Adrenal gland (tissue), 12 donors: ENCODE data around the gene BDNF. TPM values are rescaled to one million over a fixed set of nuclear protein-coding genes. Genes with fewer than 3 reads are reported as not detected.

Source experiments
- DNase-seq, 7 donors: peaks; one replicate each; pipeline ENCODE4 v3.0.0-alpha.2; 2019 to 2020
- H3K27ac ChIP-seq, 5 donors: fragments of 200-600 bp; sonication (generic) in 4 of 5; 1 replicate in 3 of 5; 2 replicates in 2 of 5; pipeline versions ENCODE4 v1.5.1 to v1.8.0; 2016 to 2020; ENCODE audit warnings: mild to moderate bottlenecking in 1 of 5
- H3K27me3 ChIP-seq: fragments of 200-600 bp; 2 replicates; pipeline ENCODE4 v1.8.0; 2021
- H3K36me3 ChIP-seq, 2 donors: fragments of 200-600 bp; replicated peaks in 1 of 2; 1 replicate in 1 of 2; 2 replicates in 1 of 2; pipeline versions ENCODE4 v1.5.1 to v1.8.0; 2018 to 2022
- H3K4me1 ChIP-seq, 2 donors: fragments of 200-600 bp; replicated peaks in 1 of 2; 1 replicate in 1 of 2; 2 replicates in 1 of 2; pipeline versions ENCODE4 v1.5.1 to v1.8.0; 2018 to 2021
- H3K4me3 ChIP-seq, 4 donors: fragments of 200-600 bp; sonication (generic) in 3 of 4; one replicate each; pipeline ENCODE4 v1.5.1; 2016 to 2018
- H3K9me3 ChIP-seq, 3 donors: fragments of 200-600 bp; sonication (generic) in 1 of 3; replicated peaks in 1 of 3; 1 replicate in 2 of 3; 2 replicates in 1 of 3; pipeline versions ENCODE4 v1.5.1 to v1.8.0; 2016 to 2021
- CTCF ChIP-seq, 6 experiments: fragments of 450-650 bp in 4 of 6; fragments of 200-600 bp in 2 of 6; sonication (generic) in 1 of 6; IDR thresholded peaks; 1 replicate in 5 of 6; 2 replicates in 1 of 6; pipeline versions ENCODE4 v1.5.1 to v1.8.0; 2016 to 2021; ENCODE audit warnings: antibody characterized with exemption in 6 of 6, mild to moderate bottlenecking in 2 of 6, moderate library complexity in 1 of 6
- POLR2A ChIP-seq, 2 donors: fragments of 450-650 bp; IDR thresholded peaks; one replicate each; pipeline ENCODE4 v1.6.1; 2017; ENCODE audit warnings: antibody characterized with exemption in 2 of 2, mild to moderate bottlenecking in 2 of 2, moderate library complexity in 1 of 2
- WGBS, 4 donors: extraction: QIAGEN DNeasy Blood & Tissue Kit in 2 of 4; methylation state at CpG; one replicate each; pipeline versions ENCODE4 v1.1.5 to v1.1.7; 2013 to 2017; 5-methylcytosine and 5-hydroxymethylcytosine counted together
- intact Hi-C, 2 donors: fragments of 100-400 bp; cut with DNase I; formaldehyde crosslinking; loops; one replicate each; pipeline versions ENCODE4 v1.14.1 to v1.15.0; 2022 to 2023
- polyA plus RNA-seq, 3 donors: library from polyadenylated mRNA; stranded (reverse); fragments of 200-250 nt in 2 of 3; fragments of 350-450 nt in 1 of 3; fragmentation: Illumina TruSeq in 1 of 3; extraction: RNeasy Lipid Tissue Mini Kit (QIAGEN cat#74804) in 1 of 3; gene quantifications; one replicate each; pipeline ENCODE4 v1.2.3, GENCODE V29; 2013 to 2014
- total RNA-seq, 9 donors: library from RNA; depleted of rRNA in 4 of 9; stranded (reverse); fragments of >200 nt in 4 of 9; fragments of 120-200 nt in 1 of 9; fragmentation: NEBNext Ultra II Directional in 1 of 9; extraction: Animal tissue kit (Norgen Biotek cat#: 25700) in 1 of 9; gene quantifications; one replicate each; pipeline versions ENCODE4 v1.1.0 to v1.2.4, GENCODE V29; 2013 to 2023
- donor health status: healthy with polysubstance abuse.
- donor health status: Bipolar disorder and iron deficiency.
- donor health status: DM: yes; HTN: yes; CAD: no.
- donor health status: DM: no; HTN: no; CAD: no.
- donor health status: DM: no; HTN: no; CAD: no.
- donor health status: DM: yes; HTN: yes; CAD: no.

Gene BDNF
- total and polyA plus RNA-seq, 12 donors = under 0.01 to 0.42 (median 0.21) TPM; not detected in 2

DNA sequence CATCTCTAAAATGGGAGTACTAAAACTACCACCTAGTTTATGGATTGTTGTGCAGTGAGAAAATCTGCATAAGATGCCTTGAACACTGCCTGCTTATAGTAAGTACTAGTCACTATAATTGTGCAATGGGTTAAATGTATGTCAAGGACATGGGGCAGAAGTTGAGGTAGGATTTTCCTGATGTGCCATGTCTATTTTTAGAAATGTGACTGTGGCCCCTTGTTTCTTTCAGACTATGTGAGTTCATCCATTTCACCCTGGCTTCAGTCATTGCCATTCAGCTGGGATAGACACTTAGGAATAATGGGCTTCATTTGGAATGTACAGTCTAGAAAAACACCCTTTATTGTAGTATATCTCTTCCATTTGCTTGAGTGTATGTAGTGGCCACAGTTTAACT, 51.4 kb downstream of the BDNF start:
- no peaks in the 10 kb centered on the region for H3K27me3 ChIP-seq
- intact Hi-C loops = no loop called here
- no peaks in the 10 kb centered on the region for H3K36me3 ChIP-seq
- no peak overlapping the region for H3K4me3 ChIP-seq
- no peaks in the 10 kb centered on the region for H3K4me1 ChIP-seq
- H3K9me3 ChIP-seq = no peaks in the 10 kb centered on the region
- no peak for TF ChIP-seq CTCF (IDR thresholded peaks at IDR 0.05)
- TF ChIP-seq POLR2A (IDR thresholded peaks at IDR 0.05) = no peak
- no peak for DNase-seq
- H3K27ac ChIP-seq = no peak overlapping the region

GRCh38 chr11:27646051-27646818, 54.0 kb downstream of the BDNF start:
- DNase-seq = peak in 1 of 7 donors; percentile 55
- TF ChIP-seq POLR2A (IDR thresholded peaks at IDR 0.05) (no peak), CTCF (IDR thresholded peaks at IDR 0.05) (no peak)
- intact Hi-C loops = no loop called here
- Histone ChIP-seq H3K4me3 (no peak overlapping the region), H3K27me3 (no peaks in the 10 kb centered on the region), H3K27ac (no peak overlapping the region), H3K9me3 (no peaks in the 10 kb centered on the region), H3K4me1 (no peaks in the 10 kb centered on the region), H3K36me3 (no peaks in the 10 kb centered on the region)
- 84 to 90% (median 88%) methylated on average over 9 of the region's 9 CpGs for WGBS, 4 donors

DNA sequence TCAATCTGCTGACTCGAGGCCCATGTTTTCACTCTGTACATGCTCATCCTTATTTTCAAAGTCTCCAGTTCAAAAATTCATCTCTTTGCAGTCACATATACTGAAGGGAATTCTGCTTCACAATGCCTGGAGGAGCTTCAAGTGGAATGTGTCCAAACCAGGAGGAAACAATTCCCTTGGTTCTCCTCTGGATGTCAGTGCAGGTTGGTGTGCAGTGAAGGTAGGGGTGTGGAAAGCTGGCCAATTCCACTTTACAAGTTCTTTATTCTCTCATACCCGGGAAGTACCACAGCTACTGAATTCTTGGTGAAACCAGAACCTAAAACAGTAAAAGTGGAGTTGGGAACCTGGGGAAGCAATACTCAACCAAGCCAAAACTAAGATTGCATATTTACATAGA, 57.3 kb downstream of the BDNF start:
- TF ChIP-seq CTCF (IDR thresholded peaks at IDR 0.05) = no peak
- DNase-seq = no peak
- 80 to 90% (median 85%) methylated on average over 2 of the region's 2 CpGs for WGBS, 4 donors

DNA sequence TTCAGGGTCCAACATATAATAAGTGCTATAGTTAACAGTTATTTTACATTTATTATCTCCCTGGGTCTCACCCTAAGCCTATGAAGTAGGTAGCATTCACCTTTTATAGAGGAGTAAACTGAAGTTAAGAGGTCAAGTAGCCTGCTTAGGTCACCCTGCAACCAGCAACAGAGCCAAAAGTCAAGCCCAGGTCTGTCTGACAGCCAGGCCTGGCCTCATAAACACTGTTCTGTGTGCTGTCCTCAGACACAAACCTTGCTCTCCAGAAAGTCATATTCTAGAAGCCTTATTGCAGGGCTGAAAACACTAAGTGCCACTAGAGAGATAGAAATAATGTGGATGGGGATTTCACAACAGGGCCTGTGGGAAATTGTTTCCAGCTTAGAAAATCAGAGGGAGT, 59.3 kb downstream of the BDNF start:
- no peaks in the 10 kb centered on the region for H3K27me3 ChIP-seq
- intact Hi-C loops = no loop called here
- no peak for DNase-seq
- no peaks in the 10 kb centered on the region for H3K36me3 ChIP-seq
- TF ChIP-seq CTCF (IDR thresholded peaks at IDR 0.05) (no peak), POLR2A (IDR thresholded peaks at IDR 0.05) (no peak)
- no peaks in the 10 kb centered on the region for H3K4me1 ChIP-seq
- no peak overlapping the region for H3K27ac ChIP-seq
- no peaks in the 10 kb centered on the region for H3K9me3 ChIP-seq
- no peak overlapping the region for H3K4me3 ChIP-seq

More for the DNA sequence above, 57.3 kb downstream of the BDNF start:
- Histone ChIP-seq H3K9me3 (no peaks in the 10 kb centered on the region), H3K4me1 (no peaks in the 10 kb centered on the region), H3K27me3 (no peaks in the 10 kb centered on the region), H3K36me3 (no peaks in the 10 kb centered on the region), H3K27ac (no peak overlapping the region), H3K4me3 (no peak overlapping the region)
- intact Hi-C loops = no loop called here
